Kidney epithelial cell (primary cell): ENCODE data around the gene MYH7. TPM values are rescaled to one million over a fixed set of nuclear protein-coding genes. Genes with fewer than 3 reads are reported as not detected.

Source experiments
- DNase-seq: peaks from one replicate; pipeline ENCODE4 v3.0.0-alpha.2; 2010; ENCODE audit warnings: low read depth
- H3K27me3 ChIP-seq: 2 replicates; pipeline ENCODE4 v1.6.0; 2011; ENCODE audit warnings: low read length; ENCODE audit not compliant: control insufficient read depth, insufficient read depth
- H3K36me3 ChIP-seq: 2 replicates; pipeline ENCODE4 v1.5.1; 2011; ENCODE audit warnings: low read length; ENCODE audit not compliant: control insufficient read depth, insufficient read depth
- H3K4me3 ChIP-seq: 2 replicates; pipeline ENCODE4 v1.5.1; 2011; ENCODE audit warnings: low read depth, mild to moderate bottlenecking, control low read depth, low read length
- total RNA-seq: library from RNA; depleted of rRNA; stranded (reverse); fragments of >200 nt; gene quantifications from 2 replicates; pipeline ENCODE4 v1.2.3, GENCODE V29; 2015
- TF ChIP-seq, protein P1 (sequence below): IDR thresholded peaks from 2 replicates; pipeline ENCODE4 v1.5.1; 2011; ENCODE audit warnings: mild to moderate bottlenecking, moderate library complexity, low read length, control low read depth, inconsistent platforms; ENCODE audit not compliant: insufficient read depth, poor library complexity, severe bottlenecking

The MYH7 gene
- total RNA-seq, 1 donor from 2014 or later, result not detected

DNA sequence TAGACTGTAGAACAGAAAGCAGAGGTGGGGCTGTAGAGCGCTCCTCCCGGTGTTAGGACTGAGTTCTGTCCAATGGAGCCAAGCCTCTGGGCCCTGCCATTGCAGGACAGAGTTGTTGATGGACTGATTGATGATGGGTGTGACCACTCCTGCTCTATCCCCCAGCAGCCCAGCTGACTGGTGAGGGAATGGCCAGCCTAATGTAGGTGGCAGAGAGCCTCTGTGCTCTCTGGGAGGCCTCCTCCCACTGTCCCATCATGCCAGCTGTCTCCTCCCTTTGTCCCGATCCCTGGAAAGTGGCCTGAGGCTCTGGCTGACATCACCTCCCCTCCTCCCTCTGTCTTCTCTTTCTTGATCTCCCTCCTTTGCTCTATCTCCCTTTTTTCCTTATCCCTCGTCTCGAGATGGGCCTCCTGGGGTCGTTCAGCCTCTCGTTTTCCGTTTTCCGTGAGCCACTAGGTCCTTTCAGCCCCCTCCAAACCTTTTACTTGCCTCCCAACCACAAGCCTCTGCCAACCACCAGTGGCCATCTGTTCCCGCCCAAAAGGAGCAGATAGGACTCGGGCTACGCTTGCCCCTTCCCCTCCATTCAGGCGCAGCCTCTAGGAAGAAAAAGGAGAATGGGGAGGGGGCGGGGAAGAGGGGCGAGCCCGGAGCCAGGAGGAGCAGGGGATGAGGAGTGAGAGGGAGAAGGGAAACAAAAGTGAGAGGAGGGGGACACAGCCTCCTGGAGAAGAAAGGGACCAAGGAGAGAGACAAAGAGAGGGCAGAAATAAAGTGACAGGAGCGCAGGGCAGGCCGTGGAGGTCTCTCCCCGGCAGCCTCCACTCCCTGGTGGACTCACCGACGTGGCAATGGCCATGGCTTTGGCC, 71.1 kb downstream of the MYH7 start:
- no peaks in the 10 kb centered on the region for H3K36me3 ChIP-seq
- peaks cover 17% of the 10 kb centered on the region for H3K27me3 ChIP-seq
- TF ChIP-seq, protein P1, sequence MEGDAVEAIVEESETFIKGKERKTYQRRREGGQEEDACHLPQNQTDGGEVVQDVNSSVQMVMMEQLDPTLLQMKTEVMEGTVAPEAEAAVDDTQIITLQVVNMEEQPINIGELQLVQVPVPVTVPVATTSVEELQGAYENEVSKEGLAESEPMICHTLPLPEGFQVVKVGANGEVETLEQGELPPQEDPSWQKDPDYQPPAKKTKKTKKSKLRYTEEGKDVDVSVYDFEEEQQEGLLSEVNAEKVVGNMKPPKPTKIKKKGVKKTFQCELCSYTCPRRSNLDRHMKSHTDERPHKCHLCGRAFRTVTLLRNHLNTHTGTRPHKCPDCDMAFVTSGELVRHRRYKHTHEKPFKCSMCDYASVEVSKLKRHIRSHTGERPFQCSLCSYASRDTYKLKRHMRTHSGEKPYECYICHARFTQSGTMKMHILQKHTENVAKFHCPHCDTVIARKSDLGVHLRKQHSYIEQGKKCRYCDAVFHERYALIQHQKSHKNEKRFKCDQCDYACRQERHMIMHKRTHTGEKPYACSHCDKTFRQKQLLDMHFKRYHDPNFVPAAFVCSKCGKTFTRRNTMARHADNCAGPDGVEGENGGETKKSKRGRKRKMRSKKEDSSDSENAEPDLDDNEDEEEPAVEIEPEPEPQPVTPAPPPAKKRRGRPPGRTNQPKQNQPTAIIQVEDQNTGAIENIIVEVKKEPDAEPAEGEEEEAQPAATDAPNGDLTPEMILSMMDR, result no peak
- no peak for DNase-seq
- peak overlapping the region; percentile 43 for H3K4me3 ChIP-seq

Other genes with a start within 250 kb of the MYH7 start
- not detected in 2 replicates for gene RNF212B, start 197.7 kb downstream of the MYH7 start, total RNA-seq
- 11.9 and 24.3 TPM in 2 replicates for gene HOMEZ, start 149.5 kb downstream of the MYH7 start, total RNA-seq
- 2.5 and 2.9 TPM in 2 replicates for gene PPP1R3E, start 132.8 kb downstream of the MYH7 start, total RNA-seq
- 16.2 and 21.3 TPM in 2 replicates for gene BCL2L2, start 128.8 kb downstream of the MYH7 start, total RNA-seq
- gene PABPN1, start 114.2 kb downstream of the MYH7 start, total RNA-seq, result 61.4 and 70.7 TPM in 2 replicates
- gene SLC22A17, start 82.8 kb downstream of the MYH7 start, total RNA-seq, result 7.8 and 13.1 TPM in 2 replicates
- gene EFS, start 70.5 kb downstream of the MYH7 start, total RNA-seq, result 10.8 and 15.4 TPM in 2 replicates
- gene IL25, start 62.9 kb downstream of the MYH7 start, total RNA-seq, result not detected in 2 replicates
- gene CMTM5, start 58.6 kb downstream of the MYH7 start, total RNA-seq, result not detected in 2 replicates
- not detected in 2 replicates for gene MYH6, start 27.4 kb downstream of the MYH7 start, total RNA-seq
- 43.4 and 48.1 TPM in 2 replicates for gene NGDN, start 34.0 kb upstream of the MYH7 start, total RNA-seq
- 2.3 and 2.6 TPM in 2 replicates for gene ZFHX2, start 116.1 kb upstream of the MYH7 start, total RNA-seq
- 5.7 and 8.5 TPM in 2 replicates for gene THTPA, start 120.6 kb upstream of the MYH7 start, total RNA-seq
- 93.2 and 93.4 TPM in 2 replicates for gene AP1G2, start 132.1 kb upstream of the MYH7 start, total RNA-seq
- 1.0 and 1.1 TPM in 2 replicates for gene JPH4, start 143.1 kb upstream of the MYH7 start, total RNA-seq
- gene DHRS2, start 200.7 kb upstream of the MYH7 start, total RNA-seq, result 3.6 and 5.8 TPM in 2 replicates